ENCODE data around the gene NCAPH2.

DNA sequence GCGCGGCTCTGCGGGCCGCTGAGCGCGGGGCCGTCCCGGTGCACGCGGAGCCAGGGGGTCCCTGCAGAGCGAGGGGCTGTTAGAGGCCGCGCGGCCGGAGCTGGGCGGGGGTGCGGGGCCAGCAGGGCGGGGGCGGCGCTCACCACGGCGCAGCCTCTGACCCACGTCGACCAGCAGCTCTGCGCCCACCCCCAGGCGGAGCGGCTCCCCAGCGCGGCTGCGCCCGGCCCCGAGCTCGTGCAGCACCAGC is 17.8 kb downstream of the NCAPH2 start:
- TF ChIP-seq, protein P1, sequence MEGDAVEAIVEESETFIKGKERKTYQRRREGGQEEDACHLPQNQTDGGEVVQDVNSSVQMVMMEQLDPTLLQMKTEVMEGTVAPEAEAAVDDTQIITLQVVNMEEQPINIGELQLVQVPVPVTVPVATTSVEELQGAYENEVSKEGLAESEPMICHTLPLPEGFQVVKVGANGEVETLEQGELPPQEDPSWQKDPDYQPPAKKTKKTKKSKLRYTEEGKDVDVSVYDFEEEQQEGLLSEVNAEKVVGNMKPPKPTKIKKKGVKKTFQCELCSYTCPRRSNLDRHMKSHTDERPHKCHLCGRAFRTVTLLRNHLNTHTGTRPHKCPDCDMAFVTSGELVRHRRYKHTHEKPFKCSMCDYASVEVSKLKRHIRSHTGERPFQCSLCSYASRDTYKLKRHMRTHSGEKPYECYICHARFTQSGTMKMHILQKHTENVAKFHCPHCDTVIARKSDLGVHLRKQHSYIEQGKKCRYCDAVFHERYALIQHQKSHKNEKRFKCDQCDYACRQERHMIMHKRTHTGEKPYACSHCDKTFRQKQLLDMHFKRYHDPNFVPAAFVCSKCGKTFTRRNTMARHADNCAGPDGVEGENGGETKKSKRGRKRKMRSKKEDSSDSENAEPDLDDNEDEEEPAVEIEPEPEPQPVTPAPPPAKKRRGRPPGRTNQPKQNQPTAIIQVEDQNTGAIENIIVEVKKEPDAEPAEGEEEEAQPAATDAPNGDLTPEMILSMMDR (IDR thresholded peaks at IDR 0.05), result no peak
- TF ChIP-seq POLR2A (IDR thresholded peaks at IDR 0.05), result no peak
